Glomerular endothelial cell (primary cell): Measurements from ENCODE around the gene BCAS4. TPM values are rescaled to one million over a fixed set of nuclear protein-coding genes. Genes with fewer than 3 reads are reported as not detected.

Source experiments
- DNase-seq: peaks from one replicate; pipeline ENCODE4 v3.0.0-alpha.2; 2011; ENCODE audit warnings: low read depth, low spot score; ENCODE audit errors: extremely low read depth
- total RNA-seq: library from RNA; depleted of rRNA; stranded (reverse); fragments of >200 nt; gene quantifications from 2 replicates; pipeline ENCODE4 v1.2.3, GENCODE V29; 2015

BCAS4 gene
- total RNA-seq, 1 donor from 2014 or later = 1.8 TPM

GRCh38 chr20:50848846-50849673, 54.2 kb downstream of the BCAS4 start:
- DNase-seq = no peak

GRCh38 chr20:50850721-50851286, 55.9 kb downstream of the BCAS4 start:
- DNase-seq = no peak

- DNase-seq = no peak
Observed at GRCh38 chr20:50852085-50852484, 57.2 kb downstream of the BCAS4 start.

GRCh38 chr20:50854506-50855249, 59.8 kb downstream of the BCAS4 start:
- no peak for DNase-seq

GRCh38 chr20:50855498-50856474, 60.9 kb downstream of the BCAS4 start:
- no peak for DNase-seq

- DNase-seq = no peak
Observed at GRCh38 chr20:50856475-50857041, 61.7 kb downstream of the BCAS4 start.

- no peak for DNase-seq
Observed at GRCh38 chr20:50857348-50857747, 62.5 kb downstream of the BCAS4 start.

- no peak for DNase-seq
Observed at GRCh38 chr20:50858525-50858924, 63.7 kb downstream of the BCAS4 start.

GRCh38 chr20:50859161-50859560, 64.3 kb downstream of the BCAS4 start:
- no peak for DNase-seq

GRCh38 chr20:50861012-50861411, 66.2 kb downstream of the BCAS4 start:
- no peak for DNase-seq

GRCh38 chr20:50862546-50862945, 67.7 kb downstream of the BCAS4 start:
- no peak for DNase-seq

- DNase-seq = no peak
Observed at GRCh38 chr20:50865114-50865513, 70.3 kb downstream of the BCAS4 start.

GRCh38 chr20:50865591-50865990, 70.7 kb downstream of the BCAS4 start:
- no peak for DNase-seq

GRCh38 chr20:50866036-50866685, 71.3 kb downstream of the BCAS4 start:
- DNase-seq = no peak

GRCh38 chr20:50866831-50867230, 72.0 kb downstream of the BCAS4 start:
- no peak for DNase-seq

GRCh38 chr20:50867805-50868204, 72.9 kb downstream of the BCAS4 start:
- no peak for DNase-seq

GRCh38 chr20:50868509-50869495, 73.9 kb downstream of the BCAS4 start:
- DNase-seq = no peak

GRCh38 chr20:50870561-50871161, 75.8 kb downstream of the BCAS4 start:
- no peak for DNase-seq
